HG02623 (cell line): Measurements from ENCODE around the gene INPP4B.

ENCODE experiments used
- ATAC-seq: cut with Tn5 transposase; IDR thresholded peaks from one replicate; pipeline ENCODE4 v1.9.1; 2021; ENCODE audit warnings: moderate library complexity; ENCODE audit not compliant: unreplicated experiment

The INPP4B gene

DNA sequence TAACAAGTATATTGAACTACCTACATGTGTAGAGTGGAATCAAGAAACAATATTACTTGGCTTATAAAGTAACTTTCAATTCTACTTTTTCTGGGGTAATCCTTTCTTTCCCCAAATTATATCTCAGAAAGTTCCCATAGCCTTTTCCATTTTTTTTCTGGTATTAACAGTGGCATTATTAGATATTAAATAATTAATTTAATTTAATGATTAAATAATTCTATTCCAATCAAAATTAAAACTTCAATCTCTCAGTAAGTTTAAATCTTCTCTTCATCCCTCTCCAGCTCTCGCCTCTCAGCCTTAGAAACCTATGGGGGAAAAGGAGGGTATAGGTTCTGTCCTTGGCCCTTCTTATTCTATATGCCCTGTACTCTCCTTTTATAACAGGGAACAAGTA lies 262.4 kb downstream of the INPP4B start:
- no peak for ATAC-seq

DNA sequence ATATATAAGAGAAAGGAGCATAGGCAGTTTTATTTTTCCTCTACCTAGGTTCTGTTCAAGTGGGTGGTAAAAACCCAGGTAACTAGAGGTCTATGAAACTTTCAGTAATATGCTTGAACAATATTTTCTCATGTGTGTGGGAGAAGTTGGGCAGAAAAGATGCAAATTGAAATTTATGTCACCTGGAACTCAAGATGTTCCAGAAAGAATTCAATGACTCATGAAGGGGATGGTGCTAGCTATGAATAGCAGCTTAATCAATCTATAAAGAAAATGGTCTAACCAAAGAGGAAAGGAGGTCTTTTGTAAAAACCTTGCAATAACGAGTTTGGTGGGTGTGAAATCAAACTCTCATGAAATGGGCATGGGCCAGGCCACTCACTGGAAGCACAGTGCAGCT lies 263.8 kb downstream of the INPP4B start:
- ATAC-seq: no peak

DNA sequence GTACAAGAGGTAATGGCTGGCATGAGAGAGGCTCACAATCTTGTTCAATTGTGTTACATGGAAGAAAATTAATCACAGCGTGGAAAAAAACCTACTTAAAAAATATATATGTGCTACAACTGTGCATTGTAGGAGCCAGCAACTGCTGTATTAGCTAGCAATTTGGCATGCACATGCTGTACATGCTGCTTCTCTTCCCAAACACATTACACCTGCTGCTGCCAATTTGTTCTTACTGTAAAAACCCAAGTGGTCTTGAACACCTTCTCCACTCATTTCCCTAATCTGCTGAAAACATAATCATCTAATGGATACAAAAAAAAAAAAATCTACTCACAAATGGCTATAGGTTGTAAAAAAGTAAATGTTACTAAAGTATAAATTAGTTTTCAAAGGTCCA lies 264.2 kb downstream of the INPP4B start:
- no peak for ATAC-seq

- ATAC-seq: no peak
Measured at GRCh38 chr4:142579443-142579842, 266.7 kb downstream of the INPP4B start.

- ATAC-seq: no peak
Measured at GRCh38 chr4:142574306-142574705, 271.8 kb downstream of the INPP4B start.

- ATAC-seq: no peak
Measured at GRCh38 chr4:142572071-142572470, 274.0 kb downstream of the INPP4B start.

DNA sequence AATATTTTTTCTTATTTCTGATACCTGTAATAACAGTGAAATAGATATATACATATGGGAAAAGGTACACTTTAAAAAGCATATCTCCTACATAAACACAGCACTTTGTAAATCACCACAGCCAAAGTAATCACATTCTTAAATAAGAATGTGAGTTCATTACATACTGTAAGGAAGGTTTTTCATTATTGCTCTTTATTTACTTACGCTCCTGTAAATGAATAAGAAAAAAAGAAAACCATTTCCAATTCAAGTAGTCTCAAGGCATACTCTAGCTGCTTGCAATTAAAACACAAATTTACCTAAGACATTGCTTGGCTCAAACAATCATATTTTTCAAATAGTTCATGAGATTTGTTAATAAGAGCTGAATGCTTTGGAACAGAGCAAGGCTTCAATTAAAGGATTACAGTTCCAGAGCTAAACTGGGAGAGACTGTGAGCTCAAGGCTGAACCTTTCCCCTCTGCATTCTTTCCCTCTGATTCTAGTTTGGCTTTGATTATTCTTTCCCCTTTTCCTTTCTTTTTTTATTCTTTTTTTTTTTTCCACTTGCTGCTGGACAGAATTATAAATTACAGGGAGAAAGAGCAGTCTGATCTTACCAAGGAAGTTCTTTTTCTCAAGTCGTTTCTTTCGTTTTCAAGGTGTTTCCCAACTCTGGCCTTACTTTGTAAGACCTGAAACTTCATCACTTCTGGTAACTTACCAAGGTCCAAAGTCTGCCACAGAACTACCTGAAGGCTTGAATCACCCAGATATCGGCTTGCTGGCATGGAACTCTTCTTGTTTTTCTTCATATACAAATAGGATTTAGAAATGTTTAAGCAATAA lies 278.3 kb downstream of the INPP4B start:
- ATAC-seq: no peak

GRCh38 chr4:142567199-142567598 lies 278.9 kb downstream of the INPP4B start:
- no peak for ATAC-seq

GRCh38 chr4:142566777-142567176 lies 279.3 kb downstream of the INPP4B start:
- ATAC-seq: no peak

GRCh38 chr4:142566243-142566642 lies 279.9 kb downstream of the INPP4B start:
- no peak for ATAC-seq

DNA sequence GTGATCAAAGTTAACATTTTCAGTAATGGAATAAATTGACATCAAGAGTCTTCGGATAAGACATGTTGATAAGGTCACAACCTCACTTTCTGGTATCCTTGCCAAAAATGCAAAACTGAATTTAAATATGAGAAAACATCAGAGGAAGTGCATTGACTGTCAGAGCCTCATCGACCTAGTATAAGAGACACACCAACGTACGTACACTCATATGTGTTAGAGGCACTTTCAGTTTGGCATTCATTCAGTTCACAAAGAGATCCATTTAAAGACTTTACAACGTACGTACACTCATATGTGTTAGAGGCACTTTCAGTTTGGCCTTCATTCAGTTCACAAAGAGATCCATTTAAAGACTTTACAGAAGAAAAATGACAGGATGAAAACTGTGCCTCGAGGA lies 280.3 kb downstream of the INPP4B start:
- ATAC-seq: no peak

DNA sequence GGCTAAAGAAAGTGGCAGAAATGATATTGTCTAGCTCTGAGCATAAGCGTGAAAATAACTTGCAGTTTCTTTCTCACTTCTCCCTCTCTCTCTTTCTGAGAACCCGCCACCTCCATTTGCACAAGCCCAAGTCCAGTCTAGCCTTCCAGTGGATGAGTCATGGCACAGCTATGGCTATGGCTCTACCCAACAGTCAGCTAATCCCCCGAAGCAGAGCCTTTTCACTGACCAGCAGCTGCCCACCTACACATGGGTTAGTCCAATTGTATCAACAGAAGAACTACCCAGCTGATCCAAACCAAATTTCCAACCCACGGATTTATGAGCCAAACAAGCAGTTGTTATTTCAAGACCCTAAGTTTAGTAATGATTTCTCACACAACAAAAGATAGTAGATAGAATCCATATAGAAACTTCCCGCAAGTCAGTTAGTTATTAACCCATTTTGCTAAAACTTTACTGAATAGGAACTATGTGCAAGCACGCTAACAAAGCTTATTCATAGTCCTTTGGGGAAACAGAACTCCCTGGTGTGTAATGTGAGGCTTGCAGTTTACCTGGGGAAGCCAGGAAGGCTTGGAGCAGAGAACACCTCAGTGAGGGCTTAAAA lies 282.3 kb downstream of the INPP4B start:
- ATAC-seq: no peak

- no peak for ATAC-seq
Measured at GRCh38 chr4:142559986-142560385, 286.1 kb downstream of the INPP4B start.

DNA sequence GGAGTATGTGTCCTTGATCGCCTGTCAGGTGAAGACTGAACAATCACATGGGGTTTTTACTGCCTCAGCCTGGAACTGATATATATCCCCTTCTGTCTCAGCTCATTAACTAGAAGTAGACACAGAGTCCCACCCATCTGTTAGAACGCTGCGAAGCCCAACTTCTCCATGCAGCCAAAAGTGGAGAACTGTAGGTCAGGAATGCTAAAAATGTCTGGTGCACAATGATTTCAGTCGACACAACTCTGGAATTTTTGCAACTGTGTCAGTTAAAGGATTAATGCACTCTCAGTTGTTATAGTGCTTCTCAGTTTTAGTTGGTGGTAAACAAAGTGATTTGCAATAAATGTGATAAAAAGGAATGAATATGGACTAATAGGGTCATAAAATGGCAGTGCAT lies 287.2 kb downstream of the INPP4B start:
- ATAC-seq: no peak

DNA sequence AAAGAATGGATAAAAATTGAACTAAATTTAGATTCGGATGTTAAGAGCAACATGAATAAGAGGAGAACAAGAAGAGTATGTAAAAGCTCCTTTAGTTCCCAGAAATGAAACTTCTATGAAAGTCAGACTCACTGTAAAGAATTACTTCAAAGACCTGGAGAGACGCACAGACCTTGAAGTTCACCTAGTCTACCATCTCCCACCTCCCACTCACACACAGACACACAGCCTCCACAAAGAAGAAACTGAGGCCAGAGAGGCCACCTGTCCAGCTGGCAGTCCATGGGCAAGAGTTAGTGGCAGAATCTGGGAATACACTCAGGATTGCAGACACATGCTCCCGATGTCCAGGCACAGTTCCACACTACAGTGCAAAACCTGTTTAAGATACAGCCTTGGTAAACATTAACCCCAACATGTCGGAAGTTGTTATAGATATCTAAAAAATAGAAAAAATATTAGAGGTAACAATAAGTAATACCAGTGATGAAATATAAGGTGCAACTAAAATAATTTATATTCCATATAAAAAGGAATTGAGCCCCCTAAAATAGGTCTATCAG lies 288.8 kb downstream of the INPP4B start:
- no peak for ATAC-seq

DNA sequence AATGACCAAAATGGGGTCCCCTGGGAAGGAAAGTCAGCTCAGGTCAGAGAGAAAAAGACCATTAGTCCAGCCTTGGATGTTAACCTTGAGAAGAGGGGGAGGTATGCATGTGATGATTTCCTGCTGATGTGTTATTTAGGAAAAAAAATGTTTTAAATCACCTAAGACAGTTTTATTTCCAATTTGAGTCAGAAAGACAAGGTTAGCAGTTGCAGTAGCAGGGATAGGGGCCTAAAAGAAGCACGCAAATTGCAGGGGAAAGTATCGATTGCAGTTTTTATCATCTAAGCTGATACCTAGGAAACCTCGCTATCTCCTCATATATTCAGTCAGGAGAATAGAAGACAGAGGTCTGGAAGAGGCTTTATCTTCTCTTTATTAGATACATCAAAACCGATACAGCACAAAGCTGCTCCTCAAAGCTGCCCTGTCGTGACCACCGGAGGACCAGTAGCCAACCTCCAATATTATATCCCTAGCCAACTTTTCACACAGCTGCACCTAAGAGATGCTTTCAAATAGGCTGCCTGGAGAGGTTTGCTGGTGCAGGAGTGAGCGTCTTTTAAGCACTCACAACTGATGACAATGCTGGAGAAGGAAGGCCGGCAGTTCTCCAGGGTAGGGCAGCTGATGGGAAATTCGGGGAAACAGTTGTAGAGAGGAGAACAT lies 289.4 kb downstream of the INPP4B start:
- ATAC-seq: no peak

DNA sequence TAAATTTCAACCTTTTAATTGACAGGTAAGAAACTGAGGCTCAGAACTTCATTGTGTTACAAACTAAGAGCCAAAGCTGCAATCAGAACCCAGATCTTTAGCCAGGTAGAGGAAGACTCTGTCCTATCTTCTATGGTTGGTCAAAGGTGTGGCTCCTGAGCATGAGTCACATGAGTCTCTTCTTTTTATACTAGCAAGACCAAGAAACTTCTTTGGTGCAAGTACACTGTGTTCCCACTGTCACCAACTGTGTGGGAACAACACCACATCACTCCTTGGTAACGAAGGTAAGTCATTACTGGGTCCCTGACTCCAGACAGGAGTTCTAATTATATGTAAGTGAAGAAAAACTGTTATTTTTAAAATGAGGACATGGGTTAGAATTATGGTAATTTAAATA lies 290.1 kb downstream of the INPP4B start:
- ATAC-seq: no peak

- ATAC-seq: no peak
Measured at GRCh38 chr4:142554412-142554811, 291.7 kb downstream of the INPP4B start.

DNA sequence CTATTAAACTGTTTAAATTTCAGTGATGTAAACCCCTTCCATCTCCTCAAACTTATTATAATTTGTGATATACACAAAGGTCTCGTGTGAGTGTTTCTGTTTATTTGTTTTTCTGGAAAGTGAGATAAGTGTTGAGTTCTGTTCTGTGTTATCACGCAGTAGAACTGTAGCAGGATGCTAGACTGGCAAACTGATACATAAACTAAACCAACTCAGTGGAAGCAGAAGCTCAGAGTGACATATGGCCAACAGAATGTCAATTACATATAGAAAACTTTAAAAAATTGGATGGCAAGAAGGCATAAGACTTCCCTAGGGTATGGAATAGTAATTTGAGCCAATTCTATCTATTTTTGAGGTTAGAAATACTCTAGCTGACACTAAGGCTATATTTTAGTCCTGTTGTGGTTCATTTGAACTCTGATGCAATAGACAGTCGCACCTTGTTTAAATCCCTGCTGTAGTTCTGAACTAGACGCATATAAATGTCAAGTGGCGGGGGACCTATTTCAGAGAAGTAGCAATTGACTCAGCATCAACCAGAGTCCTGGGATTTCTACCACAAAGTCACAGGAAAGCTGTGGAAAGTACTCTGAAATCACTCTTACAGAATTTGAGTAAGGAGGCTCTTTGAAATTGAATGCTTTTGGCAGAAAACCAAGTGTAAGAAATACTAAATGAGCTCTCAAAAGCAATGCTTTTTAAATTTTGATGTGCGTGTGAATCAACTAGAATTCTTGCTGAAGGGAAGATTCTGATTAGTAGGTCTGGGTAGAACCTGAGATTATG lies 294.4 kb downstream of the INPP4B start:
- ATAC-seq: no peak

DNA sequence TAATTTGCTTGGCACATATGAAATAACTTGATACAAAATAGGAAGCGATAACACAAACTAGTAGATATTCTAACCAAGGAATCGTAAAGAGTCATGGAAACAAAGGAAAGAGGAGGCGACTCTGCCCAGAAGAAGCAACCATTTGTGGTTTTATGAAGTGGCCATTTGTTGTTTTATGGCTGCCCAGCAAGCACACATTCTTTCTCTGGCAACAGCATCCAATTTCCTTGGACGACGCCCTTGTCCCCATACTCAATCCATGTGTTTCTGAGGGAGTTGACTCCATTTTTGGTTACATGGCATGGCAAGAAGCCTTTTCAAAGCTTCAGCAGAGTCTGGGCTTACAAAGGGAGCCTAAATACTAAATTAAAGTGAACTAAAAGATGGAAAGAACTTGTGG lies 295.1 kb downstream of the INPP4B start:
- no peak for ATAC-seq
